Prostate gland (tissue), 2 donors: ENCODE results near the gene TIMP2.

Experiments
- CTCF ChIP-seq, 4 experiments: fragments of 200-600 bp in 2 of 4; fragments of 450-650 bp in 2 of 4; sonication (generic) in 2 of 4; IDR thresholded peaks; 1 replicate in 3 of 4; 2 replicates in 1 of 4; pipeline ENCODE4 v1.5.1; 2016 to 2019; ENCODE audit warnings: antibody characterized with exemption in 4 of 4, mild to moderate bottlenecking in 2 of 4, moderate library complexity in 2 of 4
- POLR2A ChIP-seq: fragments of 450-650 bp; IDR thresholded peaks from one replicate; pipeline ENCODE4 v1.6.1; 2016; ENCODE audit warnings: antibody characterized with exemption, mild to moderate bottlenecking
- POLR2AphosphoS5 ChIP-seq: sonication (generic); formaldehyde crosslinking; IDR thresholded peaks from one replicate; pipeline ENCODE4 v1.6.1; 2017; ENCODE audit warnings: antibody characterized with exemption

GRCh38 chr17:78946631-78947030 is 21.4 kb upstream of the TIMP2 start:
- TF ChIP-seq POLR2AphosphoS5, result no peak
- no peak for TF ChIP-seq POLR2A
- TF ChIP-seq CTCF (IDR thresholded peaks at IDR 0.05), result no peak
